HL-60 (cell line): ENCODE data around the gene CCDC92.

Experiments used
- DNase-seq, 2 experiments: peaks; one replicate each; pipeline ENCODE4 v3.0.0-alpha.2; 2010 to 2020; ENCODE audit warnings: low read depth in 1 of 2, low spot score in 1 of 2
- H3K27ac ChIP-seq: fragments of 250-450 bp; sonication (Bioruptor Pico); replicated peaks from 2 replicates; pipeline ENCODE4 v1.5.1; 2020; ENCODE audit warnings: mild to moderate bottlenecking, moderate library complexity
- H3K27me3 ChIP-seq: fragments of 250-450 bp; sonication (Bioruptor Pico); 2 replicates; pipeline ENCODE4 v1.5.1; 2021; ENCODE audit warnings: mild to moderate bottlenecking, moderate library complexity; ENCODE audit not compliant: insufficient read depth, poor library complexity, severe bottlenecking
- H3K4me3 ChIP-seq: replicated peaks from 2 replicates; pipeline ENCODE4 v1.5.1; 2011; ENCODE audit warnings: mild to moderate bottlenecking, control low read depth, low read length; ENCODE audit not compliant: insufficient read depth
- GABPA ChIP-seq: IDR thresholded peaks from 2 replicates; pipeline ENCODE4 v1.6.1; 2012; ENCODE audit warnings: low read depth
- POLR2AphosphoS5 ChIP-seq: IDR thresholded peaks from 2 replicates; pipeline ENCODE4 v1.6.1; 2012; ENCODE audit warnings: low read depth
- SPI1 ChIP-seq: IDR thresholded peaks from 2 replicates; pipeline ENCODE4 v1.6.1; 2012; ENCODE audit warnings: low read depth, mild to moderate bottlenecking, borderline replicate concordance
- TF ChIP-seq, protein P1 (sequence below): IDR thresholded peaks from 2 replicates; pipeline ENCODE4 v1.6.1; 2012; ENCODE audit warnings: low read depth; ENCODE audit not compliant: insufficient replicate concordance
- TF ChIP-seq, protein P2 (sequence below): IDR thresholded peaks from one replicate; pipeline ENCODE4 v1.5.1; 2011; ENCODE audit warnings: low read length, control low read depth, inconsistent platforms; ENCODE audit not compliant: insufficient read depth

The CCDC92 gene

DNA sequence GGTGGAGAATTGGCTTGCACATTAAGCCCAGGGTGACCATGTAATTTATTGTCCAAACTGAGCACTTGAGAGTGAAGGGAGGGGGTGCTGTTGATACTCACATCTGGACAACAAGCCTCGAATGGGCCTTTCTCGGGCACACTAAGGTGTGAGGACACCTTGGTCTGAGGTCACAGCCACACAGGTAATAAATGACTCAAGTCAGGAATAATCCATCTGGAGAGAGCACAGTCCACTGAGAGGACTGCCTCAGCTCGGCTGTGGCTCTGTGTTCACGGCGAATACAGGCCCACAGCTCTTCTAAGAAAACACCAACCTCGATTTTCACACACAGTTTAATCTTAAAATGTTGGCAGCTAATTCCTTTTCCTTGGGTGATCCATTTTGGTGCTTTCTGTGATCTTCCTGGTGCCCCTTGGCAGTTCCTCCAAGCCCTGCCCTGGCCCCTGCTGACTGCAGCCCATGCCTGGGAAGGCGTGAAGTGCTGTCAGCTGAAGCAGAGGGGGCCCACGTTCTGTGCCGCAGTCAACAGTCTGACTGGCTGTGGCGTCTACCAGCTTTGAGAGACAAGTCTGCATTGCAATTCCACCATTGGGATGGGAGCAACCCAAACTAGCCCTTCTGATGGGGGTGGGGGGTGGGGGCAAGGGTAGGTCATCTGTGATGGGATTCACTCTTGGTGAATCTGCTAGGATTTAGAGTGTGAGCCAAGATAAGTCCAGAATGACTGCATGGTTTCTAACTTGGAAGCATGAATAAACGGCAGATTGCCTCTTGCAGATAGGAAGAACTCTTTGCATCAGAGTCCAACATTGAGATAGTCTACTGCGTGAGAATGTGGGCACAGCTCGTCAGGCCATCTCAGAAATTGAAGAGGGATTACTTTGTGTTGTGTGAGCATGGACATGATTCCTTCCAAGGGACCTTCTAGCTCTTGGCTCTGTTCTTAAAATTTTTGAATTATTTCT is 43.1 kb upstream of the CCDC92 start:
- H3K27ac ChIP-seq, result no peak overlapping the region
- no peak for DNase-seq
- no peak overlapping the region for H3K4me3 ChIP-seq
- peaks cover 2% of the 10 kb centered on the region for H3K27me3 ChIP-seq
- no peak for TF ChIP-seq GABPA
- no peak for TF ChIP-seq POLR2AphosphoS5
- TF ChIP-seq, protein P1, sequence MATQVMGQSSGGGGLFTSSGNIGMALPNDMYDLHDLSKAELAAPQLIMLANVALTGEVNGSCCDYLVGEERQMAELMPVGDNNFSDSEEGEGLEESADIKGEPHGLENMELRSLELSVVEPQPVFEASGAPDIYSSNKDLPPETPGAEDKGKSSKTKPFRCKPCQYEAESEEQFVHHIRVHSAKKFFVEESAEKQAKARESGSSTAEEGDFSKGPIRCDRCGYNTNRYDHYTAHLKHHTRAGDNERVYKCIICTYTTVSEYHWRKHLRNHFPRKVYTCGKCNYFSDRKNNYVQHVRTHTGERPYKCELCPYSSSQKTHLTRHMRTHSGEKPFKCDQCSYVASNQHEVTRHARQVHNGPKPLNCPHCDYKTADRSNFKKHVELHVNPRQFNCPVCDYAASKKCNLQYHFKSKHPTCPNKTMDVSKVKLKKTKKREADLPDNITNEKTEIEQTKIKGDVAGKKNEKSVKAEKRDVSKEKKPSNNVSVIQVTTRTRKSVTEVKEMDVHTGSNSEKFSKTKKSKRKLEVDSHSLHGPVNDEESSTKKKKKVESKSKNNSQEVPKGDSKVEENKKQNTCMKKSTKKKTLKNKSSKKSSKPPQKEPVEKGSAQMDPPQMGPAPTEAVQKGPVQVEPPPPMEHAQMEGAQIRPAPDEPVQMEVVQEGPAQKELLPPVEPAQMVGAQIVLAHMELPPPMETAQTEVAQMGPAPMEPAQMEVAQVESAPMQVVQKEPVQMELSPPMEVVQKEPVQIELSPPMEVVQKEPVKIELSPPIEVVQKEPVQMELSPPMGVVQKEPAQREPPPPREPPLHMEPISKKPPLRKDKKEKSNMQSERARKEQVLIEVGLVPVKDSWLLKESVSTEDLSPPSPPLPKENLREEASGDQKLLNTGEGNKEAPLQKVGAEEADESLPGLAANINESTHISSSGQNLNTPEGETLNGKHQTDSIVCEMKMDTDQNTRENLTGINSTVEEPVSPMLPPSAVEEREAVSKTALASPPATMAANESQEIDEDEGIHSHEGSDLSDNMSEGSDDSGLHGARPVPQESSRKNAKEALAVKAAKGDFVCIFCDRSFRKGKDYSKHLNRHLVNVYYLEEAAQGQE, result no peak
- TF ChIP-seq SPI1, result no peak
- TF ChIP-seq, protein P2, sequence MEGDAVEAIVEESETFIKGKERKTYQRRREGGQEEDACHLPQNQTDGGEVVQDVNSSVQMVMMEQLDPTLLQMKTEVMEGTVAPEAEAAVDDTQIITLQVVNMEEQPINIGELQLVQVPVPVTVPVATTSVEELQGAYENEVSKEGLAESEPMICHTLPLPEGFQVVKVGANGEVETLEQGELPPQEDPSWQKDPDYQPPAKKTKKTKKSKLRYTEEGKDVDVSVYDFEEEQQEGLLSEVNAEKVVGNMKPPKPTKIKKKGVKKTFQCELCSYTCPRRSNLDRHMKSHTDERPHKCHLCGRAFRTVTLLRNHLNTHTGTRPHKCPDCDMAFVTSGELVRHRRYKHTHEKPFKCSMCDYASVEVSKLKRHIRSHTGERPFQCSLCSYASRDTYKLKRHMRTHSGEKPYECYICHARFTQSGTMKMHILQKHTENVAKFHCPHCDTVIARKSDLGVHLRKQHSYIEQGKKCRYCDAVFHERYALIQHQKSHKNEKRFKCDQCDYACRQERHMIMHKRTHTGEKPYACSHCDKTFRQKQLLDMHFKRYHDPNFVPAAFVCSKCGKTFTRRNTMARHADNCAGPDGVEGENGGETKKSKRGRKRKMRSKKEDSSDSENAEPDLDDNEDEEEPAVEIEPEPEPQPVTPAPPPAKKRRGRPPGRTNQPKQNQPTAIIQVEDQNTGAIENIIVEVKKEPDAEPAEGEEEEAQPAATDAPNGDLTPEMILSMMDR, result no peak

DNA sequence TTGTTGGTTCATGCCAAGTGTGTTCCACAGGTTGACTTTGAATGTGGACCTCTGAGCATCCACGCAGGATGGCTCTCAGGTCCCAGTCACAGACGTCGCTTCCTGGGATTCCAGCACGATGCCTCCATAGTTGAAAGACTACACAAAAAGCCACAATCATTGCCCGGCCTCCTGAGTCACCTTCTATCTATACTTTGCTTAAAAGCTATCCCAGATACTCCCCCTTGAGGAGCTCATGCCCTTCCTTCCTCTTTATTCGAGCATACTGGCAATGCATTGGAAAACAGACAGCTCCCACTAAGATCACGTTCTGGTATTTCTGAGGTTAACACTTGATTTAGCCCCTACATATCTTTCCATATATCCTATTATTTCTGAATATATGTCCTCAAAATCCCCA is 40.4 kb upstream of the CCDC92 start:
- no peak overlapping the region for H3K4me3 ChIP-seq
- H3K27me3 ChIP-seq, result peaks cover 2% of the 10 kb centered on the region
- no peak overlapping the region for H3K27ac ChIP-seq
- no peak for DNase-seq
- TF ChIP-seq, protein P2, result no peak
- TF ChIP-seq SPI1, result no peak
- TF ChIP-seq, protein P1, result no peak
- TF ChIP-seq GABPA, result no peak
- TF ChIP-seq POLR2AphosphoS5, result no peak

DNA sequence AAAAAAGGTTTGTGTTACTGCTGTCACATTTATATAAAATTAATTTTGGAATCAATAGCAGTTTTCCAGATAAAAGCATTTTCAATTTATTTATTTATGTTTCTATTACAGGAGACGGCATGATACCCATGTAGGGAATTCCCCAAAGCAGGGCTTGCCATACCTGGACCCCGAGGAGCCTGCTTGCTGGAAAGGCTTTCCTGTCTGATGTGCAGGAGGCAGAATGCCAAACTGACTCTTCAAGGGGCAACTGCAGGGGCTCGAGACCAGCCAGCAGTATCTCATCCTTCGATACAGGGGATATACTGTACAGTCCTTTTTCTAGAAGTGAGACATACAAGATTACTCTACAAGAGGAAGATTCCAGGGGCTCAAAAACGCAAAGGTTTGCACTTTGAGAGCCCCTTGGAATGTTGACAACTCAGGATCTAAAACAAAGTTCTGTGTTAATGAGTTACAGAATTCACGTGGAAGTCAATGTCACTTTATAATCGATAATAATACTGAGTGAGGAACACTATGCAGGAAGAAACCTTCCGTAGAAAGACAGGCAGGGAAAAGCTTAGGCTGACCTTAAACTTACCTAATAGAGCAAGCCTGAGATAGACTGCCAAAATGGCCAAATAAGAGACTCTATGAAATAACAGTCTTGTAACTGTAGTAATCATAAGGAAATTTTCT is 38.9 kb upstream of the CCDC92 start:
- TF ChIP-seq, protein P1, result no peak
- no peak for DNase-seq

More for the DNA sequence above, 38.9 kb upstream of the CCDC92 start:
- Histone ChIP-seq H3K27ac (no peak overlapping the region), H3K4me3 (no peak overlapping the region), H3K27me3 (peaks cover 2% of the 10 kb centered on the region)
